ENCODE measurements around the gene SAMD11.

The SAMD11 gene

DNA sequence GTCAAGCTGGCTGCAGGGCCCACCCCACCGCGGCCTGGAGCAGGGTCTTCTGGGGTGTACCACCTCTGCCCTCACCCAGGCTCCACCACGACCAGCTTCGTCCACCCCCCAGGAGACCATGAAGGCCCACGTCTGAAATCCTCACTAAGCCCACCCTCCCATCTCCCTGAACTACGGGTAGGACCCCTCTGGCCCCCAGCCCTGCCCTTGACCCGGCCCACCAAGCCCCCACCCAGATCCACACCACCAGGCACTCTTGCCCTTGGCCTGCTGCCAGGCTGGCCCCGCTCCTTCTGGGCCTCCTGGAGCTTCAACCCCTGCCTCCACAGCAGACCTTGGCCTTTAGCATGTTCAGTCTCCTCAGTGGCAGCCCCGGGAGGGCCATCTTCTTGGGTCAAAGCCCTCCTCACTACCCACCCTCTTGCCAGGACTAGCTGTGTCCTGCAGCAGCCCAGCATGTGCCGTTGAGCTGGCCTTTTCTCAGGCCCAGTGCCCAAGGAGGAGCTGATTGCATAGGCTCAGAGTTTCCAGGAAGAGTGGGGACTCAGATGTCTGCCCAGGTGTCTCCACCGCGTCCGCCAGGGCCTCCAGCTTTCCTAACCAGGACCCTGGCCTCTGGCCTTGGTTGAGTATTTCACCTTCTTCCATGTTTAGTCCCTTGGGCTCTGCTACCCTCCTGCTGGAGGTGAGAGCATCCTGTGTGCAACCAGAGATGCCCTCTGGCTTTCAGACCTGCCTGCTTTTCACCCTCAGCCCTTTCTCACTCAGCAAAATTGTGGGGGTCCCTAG, 17.7 kb upstream of the SAMD11 start:
- no peak for DNase-seq

DNA sequence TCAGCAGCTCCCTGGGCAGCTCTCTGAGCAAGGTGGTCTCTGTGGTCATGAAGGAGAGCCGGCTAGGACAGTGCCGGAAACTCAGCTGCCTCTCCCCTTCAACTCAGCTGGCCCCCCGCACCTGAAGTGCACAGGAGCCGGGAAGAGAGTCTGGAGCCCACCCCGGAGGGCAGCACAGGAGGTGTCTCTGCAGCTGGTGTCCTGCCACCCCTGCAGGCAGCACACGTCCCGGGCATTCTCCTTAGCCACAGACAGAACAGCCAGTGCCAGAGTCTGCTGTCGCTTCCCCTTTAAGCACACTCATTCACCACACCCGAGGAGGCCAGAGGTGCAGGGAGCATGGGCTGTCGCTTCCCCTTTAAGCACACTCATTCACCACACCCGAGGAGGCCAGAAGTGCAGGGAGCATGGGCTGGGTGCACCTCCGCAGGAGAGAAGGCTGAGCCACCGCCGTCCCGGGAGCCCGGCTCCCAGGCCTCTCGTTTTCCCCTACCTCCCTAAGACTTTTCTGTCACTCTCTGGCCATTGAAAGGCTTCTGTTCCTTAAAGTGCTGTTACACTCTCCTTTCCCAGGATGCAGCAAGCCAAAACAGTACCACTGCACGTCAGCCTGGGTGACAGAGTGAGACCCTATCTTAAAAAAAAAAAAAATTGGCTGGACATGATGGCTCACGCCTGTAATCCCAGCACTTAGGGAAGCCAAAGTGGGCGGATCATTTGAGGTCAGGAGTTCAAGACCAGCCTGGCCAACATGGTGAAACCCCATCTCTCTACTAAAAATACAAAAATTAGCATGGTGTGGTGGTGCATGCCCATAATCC, 16.9 kb upstream of the SAMD11 start:
- DNase-seq: no peak

DNA sequence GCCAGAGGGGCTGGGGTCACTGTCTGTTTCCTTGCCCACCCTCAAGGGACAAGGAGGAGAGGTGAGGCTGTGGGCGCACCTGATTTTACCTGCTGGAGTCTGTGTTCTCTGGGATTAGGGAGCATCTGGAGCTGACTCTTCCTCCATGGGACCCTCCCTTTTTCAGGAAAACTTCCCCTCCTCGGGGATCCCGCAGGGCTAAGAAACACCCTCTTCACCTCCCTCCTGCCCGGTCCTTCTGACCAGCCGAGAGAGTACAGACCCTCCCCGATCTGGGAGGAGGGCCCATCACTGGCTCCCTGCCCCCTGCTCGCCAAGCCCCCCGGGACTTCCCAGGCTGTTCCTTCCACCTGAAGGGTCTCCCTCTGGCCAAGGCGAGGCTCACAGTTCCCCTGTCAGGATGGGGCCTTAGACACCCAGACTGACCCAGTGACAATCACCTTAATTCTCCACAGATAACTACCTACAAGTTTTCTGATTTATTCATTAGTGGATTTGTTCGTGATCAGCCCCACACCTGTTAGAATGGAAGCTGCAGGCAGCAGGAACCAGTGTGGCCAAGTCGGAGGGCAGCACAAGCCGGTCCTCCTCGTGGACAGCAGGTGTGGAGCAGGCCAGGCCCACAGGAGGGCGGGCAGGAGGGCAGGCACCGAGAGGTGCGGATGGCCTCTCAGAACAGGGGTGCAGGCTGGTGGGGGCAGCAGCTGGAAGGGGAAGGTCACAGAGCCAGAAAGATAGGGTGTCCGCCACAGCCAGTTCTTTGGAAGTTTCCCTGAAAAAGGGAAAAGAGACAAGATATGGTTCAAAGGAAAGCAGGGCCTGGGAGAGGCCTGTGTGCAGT, 15.9 kb upstream of the SAMD11 start:
- DNase-seq: no peak

DNA sequence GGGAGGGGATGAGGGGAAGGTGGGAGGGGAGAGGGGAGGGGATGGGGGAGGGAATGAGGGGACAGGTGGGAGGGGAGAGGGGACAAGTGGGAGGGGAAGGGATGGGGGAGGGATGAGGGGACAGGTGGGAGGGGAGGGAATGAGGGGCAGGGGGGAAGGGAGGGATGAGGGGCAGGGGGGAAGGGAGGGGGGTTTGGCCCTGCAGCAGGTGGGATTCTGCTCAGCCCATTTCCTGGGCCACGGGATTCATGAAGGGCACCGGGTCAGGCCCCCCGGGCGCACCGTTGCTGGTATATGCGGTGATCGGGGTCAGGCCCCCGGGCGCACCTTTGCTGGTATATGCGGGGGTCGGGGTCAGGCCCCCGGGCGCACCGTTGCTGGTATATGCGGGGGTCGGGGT, 15.1 kb upstream of the SAMD11 start:
- no peak for DNase-seq

DNA sequence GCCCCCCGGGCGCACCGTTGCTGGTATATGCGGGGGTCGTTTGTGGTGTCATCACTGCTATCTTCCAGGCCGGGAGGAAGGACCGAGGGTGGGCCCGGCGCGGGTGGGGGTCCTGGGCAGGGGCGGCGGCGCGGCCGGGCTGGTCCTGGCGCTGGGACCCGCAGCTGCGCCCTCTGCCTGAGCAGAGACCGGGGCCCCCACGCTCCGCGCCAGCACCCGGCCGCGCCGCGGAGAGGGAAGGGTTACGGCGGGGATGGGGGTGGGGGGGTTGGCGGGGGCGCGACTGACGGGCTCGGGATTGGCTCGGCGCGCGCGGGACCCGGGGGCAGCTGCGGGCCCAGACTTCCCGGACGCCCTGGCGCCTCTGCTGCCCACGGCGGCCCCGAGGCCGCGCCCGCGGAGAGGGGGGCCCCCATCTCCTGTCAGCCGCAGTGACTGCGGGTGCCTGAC, 13.8 kb upstream of the SAMD11 start:
- DNase-seq: no peak

DNA sequence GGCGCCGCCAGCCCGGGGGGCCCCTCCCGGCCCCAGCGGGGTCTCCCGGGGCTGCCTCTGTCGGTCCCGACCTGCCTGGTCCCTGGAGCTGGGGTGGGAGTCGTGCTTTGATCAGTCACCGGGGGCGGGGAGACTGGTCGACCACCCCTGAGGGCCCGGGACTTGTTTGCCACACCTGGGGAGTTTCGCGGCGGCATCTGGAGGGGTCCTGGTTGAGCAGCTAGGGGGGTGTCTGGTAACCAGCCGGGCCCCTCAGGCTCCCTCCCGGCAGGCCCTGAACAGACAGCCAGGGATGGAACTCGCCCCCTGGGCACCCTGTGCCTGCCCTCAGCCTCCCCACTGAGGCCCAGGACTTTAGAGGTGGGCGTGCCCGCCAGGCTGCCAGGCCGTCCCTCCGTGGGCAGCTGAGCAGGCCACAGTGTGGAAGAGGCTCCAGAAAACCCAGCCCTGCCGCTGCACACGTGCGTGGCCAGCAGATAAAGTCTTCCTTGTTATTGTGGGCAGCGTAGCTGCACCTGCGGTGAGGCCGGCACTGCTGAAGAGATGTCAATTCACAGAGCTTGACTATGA, 13.3 kb upstream of the SAMD11 start:
- no peak for DNase-seq

DNA sequence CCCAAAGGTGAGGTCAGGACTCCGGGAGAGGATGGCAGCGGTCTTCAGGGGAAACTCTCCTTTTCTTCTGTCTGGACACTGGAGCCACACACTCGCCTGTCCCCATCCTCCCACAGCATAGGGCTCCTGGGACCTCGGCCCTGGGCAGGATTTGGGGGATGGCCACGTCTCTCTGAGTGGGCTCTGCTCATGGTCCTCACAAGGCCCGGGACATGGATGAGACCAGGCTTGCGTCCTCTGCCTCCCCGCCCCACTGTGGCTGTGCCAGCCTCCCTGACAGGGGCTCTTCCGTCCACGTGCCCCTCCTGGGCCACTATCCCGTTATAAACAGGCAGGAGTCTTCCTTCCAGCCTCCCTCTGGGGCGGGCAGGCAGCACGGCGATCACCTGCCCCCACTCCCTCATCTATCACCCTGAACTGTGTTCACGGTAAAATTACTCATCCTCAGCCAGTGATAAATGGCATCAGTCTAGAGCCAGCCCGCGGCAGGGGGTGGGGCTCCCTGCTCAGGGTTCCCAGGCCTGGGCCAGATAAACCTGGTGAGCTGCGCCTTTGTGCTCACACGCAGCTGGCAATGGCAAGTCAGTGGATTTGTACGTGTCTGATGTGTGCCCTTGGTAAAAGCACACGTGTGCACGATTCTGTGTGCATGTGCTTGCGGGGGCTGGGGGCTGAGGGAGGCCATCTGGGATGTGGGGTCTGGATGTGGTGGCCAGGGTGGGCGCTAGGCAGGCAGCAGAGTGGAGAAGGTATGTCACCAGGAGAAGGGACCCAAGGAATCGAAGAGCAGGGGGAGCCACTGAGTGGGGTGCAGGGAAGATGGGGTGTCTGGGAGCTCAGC, 12.6 kb upstream of the SAMD11 start:
- peak in 1 of 2 experiments; percentile 59 for DNase-seq

DNA sequence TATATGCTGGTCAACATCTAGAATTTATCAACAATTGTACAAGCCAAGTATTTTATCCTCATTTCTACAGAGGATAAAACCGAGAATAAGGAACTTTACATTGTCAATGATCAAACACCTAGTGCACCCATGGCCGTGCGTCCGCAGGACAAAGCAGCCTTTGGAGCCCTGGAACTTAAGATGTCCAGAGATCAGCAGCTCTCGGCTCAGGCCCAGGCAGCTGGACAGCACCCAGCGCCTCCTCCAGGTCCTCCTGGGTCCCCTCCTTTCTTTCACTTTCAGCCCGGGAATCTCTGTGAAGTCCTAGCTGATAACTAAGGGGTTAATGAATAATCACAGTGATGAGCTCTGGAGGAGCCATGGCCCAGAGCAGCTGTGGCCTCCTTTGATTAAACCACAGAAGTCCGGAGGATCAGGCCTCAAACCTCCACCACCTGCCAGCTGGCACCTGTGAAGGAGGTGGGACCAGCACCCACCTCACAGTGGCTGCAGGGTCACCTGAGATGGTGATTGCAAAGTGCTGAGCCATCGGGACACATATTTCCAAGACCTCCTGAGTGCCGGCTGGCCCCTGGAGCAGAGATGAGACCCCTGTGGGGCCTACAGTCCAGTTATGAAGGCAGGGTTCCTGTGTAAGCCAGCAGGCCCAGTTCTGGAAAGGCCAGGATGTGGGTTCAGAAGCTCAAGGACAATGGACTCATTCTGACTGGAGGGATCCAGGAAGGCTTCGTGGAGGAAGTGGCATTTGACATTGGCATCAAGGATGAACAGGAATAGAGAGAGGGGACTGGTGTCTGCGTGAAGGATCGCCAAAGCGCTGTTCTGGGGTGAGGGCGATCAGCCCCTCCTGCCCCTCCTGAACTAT, 11.6 kb upstream of the SAMD11 start:
- no peak for DNase-seq

DNA sequence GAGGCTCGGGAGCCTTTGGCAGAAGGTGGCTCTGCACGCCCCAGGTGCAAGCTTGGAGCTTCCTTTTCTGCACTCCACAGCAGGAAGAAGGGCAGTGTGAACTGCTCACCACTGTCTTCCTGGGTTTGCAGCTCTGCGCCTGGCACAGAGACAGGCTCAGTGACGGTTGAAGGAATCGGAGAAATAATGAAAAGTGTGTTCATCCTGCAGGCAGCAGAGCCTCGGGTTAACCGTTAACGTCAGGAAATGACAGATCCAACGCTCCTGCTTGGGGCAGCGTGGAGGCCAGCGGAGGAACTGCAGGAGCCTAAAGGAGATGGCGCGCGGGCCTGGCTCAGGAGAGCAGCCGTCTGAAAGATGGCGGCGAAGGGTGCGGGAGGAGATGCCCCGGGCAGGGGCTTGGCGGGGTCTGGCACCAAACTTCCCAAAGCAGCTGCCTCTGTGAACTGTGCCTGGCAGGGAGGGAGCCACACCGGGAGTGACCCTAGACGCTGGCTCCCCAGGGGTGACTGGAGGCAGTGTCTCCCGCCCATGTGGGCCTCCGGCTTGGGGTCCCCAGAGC, 10.9 kb upstream of the SAMD11 start:
- DNase-seq: no peak

DNA sequence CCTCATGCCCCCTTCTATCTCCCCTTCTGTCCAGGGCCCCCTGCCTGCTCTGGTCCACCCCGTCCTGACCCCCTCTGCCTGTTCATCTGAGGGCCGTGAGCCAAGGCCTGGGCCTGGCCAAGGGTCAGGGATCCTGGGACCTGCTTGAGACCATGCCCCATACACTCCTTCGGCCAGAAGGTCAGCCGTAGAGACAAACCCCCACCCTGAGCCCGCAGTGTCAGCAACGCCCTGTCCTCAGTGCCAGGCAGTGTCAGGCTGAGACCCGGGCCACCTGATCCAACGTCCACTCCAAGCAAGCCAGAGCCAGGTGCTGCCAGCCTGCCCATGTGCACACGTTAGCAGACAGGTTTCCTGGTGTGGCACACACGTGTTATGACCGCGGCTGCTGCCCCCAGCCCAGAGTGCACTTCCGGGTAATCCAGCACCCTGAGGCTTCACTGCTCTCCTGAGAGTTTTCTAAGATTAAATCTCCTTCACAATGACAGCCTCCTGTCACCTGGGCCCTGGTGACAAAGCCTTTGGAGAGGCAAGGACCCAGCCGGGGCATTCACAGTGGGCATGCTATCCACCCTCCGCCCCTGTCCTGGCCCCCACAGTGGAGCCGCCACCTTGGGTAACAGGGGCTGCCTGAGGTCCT, 10.1 kb upstream of the SAMD11 start:
- DNase-seq: no peak

DNA sequence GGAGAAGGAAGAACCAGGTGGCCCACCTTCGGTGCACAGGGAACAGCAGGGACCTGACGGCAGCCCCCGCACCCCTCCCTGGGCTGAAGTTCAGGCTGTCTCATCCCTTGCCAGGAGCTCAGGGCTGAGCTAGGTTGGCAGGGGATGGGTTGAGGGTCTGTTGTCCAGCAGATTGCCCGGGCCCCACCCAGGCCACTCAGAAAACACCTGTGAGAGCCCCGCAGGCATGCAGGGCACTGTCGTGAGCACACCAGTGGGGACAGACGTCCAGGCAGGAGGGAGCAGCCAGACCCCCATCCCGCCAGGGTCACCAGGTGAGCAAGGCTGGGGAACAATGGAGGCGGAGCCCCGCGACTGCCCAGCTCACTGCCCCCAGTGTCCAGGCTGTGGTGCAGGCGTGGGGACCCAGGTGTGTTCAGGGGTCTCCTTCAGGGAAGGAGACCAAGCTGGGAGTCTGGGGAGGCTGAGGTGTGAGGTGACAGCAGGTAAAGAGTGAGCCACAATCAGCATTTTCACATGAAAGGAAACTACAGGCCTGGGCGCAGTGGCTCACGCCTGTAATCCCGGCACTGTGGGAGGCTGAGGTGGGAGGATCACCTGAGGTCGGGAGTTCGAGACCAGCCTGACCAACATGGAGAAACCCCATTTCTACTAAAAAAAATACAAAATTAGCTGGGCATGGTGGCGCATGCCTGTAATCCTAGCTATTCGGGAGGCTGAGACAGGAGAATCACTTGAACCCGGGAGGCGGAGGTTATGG, 9.4 kb upstream of the SAMD11 start:
- DNase-seq: no peak

DNA sequence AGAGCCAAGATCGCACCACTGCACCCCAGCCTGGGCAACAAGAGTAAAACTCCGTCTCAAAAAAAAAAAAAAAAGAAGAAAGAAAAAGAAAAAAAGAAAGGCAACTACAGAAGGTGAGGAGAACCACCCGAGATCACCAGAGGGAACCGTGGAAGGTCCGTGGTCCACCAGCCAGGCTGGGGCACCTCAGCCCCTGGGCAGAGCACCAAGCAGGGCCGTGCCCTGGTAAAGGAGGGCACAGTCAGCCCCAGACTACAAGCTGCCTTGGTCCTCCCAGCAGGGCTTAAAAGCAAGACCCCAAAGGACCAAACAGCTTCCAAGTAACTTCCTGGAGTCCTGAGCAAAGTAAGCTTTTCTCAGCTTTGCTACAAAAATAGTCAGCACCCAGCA, 8.8 kb upstream of the SAMD11 start:
- DNase-seq: no peak

DNA sequence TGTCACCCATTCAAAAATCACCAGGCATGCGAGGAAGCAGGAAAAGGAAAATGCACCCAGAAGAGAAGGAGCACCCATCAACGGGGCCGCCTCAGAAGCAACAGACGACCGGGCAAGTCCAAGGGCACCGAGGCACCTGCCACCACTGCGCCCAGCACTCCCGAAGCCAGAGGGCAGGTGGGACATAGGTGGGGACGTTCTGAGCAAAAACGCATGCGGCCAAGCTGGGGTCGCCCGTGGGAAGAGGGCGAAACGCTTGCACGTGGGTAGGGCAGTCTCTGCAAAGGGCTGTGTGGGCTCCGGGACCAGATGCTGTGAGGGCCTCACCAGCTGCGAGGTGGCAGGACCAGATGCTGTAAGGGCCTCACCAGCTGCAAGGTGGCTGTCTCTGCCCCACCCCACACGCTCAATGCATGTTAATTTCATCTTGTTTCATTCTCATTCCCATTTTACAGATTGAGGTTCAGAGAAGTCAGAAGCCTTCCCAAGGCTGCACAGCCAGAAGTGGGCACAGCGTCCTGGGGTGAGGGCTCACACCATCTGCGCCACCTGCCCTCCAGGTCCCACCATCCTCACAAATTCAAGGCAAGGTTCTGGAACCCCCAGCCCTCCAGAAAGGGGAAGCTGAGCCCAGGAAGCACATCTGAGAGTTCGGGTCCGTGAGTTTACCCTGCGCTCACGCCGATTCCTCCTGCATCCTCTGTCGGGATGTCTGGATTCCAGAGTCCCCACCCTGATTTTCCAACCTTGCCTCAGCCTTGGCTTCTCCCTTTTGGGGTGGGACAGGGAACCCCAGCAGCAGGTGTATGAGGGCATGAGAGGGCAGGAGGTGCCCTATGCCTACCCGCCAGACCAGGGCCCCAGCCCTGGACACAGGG, 8.2 kb upstream of the SAMD11 start:
- no peak for DNase-seq

DNA sequence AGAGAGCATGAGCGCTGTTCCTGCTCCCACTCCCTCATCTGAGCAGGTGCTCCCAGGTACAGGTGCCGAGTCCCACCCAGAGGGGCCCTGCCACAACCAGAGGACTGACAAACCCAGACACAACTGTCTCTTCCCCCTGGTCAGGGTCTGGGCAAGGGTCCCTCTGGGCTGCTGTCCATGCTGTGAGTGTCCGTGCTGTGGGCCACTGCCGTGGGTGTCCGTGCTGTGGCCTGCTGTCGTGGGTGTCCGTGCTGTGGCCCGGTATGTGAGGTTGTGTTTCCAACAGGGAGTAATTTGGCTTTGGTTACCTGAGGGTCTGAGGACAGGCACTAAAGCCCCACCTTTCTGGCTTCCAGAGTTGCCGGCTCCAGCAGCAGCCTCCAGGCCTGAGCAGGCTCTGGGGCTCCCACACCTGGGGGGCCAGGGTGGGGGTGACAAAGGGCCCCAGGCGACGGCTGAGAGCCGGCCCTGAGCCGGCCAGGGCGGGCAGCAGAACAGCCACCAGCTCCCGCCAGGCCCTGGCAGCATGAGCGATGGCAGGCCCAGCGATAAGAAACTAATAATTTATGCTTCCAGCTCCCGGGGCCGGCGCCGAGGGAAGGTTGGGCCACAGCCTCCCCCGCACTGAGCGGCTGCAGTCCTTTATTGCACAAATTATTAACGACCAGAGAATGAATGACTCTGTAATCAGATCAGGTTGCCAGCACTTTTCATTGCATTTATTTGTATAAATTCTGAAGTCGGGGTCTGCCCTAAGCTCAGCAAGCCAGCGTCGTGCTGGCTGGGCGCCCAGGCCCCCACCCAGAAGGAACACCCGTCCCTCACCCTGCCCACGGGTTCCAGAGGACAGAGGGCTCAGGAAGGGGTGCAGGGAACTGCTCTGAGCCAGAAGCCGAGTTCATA, 7.3 kb upstream of the SAMD11 start:
- peak in 1 of 2 experiments; percentile 53 for DNase-seq

DNA sequence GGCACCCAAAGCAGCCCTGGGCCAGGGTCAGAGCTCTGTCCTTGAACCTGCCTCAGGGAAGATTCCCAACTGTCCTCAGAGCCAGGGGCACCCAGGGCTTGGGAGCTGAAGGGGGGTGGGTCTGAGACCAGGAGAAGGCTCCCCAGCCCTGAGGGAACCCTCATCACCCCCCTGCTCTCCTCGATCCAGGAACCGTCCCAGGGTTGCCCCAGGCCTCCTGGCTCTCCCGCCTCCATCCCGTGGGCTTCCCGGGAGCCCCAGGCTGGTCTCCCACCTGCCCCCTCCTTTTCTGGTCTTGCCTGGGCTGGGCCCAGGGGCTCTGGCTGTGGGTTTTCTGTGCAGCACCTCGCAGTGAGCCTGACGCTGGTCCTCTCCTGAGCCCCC, 6.7 kb upstream of the SAMD11 start:
- no peak for DNase-seq

DNA sequence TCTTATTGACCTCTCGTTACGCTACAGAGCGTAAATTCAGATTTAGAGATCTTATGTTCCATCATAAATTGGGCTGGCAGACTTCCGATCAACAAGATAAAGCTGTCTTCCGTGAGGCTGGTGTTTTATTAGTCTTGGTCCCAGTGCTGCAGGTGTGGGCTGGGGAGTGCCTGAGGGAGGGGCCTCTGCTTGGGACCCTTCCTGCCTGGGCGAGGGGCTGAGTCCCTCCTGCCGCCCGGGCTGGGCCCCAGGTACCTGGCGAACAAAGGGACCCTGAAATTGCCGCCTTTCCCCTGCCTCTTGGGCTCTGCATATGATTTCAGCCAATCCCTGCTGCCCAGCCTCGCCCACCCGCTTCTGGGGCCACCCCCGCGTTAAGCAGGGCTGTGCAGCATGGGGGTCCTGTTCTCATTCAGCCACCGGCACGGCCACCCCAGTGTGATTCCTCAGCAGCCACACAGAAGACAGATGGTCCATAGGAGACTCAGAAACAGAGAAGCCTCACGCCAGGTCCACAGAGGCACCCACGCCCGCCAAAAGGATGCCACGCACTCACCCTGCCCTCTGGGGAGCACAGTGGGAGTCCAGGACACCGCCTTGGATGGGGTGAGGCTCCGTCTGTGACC, 6.1 kb upstream of the SAMD11 start:
- no peak for DNase-seq

DNA sequence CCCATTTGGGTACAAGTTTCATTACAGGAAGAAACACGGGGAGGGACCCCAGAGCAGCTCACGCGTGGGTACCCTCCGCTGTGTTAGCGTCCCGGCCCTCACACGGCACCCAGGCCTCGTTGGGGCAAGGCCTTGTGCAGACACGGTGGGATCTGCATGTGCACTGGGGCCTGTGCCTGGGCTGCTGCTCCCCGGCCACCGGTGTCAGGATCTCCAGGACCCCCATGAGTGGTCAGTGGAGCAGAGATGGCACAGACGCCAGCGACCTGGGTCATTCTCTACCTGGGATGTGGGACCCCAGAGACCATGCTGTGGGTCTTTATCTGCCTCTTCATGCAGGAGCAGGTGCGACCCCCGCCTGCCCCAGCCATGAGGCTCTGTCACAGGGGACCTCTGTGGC, 5.4 kb upstream of the SAMD11 start:
- DNase-seq: no peak
